Measurements from ENCODE around the gene GREM1. TPM values are rescaled to one million over a fixed set of nuclear protein-coding genes. Genes with fewer than 3 reads are reported as not detected.

Gene GREM1
- total RNA-seq, 1 experiment from 2014 or later, result 0.66 TPM

DNA sequence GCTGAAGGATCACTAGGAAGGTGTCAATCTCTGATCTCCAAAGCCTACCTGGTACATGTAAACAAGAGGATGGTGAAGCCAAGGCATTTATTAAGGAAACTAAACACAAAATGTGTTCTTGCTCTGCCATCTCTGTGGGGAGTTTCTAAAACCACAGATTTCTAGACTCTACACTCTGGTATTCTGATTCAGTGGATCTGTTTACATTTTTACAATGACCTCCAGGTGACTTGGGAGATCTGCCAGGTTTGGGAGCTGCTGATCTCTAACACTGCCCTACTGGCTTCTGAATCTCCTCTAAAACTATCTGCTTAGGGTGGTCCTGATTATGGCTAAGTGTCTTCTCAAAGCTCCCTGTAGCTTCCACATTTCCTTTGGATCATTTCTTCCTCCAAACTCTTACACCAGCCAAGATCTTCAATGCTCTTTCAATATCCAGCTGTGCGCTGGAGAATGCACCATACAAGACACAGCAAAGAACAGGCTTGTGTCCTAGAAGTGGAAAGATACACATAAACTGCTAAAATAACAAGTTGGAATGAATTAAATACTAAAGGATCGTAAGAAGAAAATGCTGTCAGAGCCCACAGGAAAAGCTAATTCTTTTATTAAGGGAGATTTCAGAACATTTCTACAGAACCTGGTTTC lies 72.7 kb downstream of the GREM1 start:
- RAD21 ChIA-PET (ENCODE audit: low non-redundant PET in 1 of 2, low total read pairs in 2 of 2, uncharacterized antibody in 2 of 2, unreplicated experiment in 2 of 2), result no interaction called here
- BruUV-seq (replicated peaks), result no TSS peak
- no peak for DNase-seq (ENCODE audit: low read depth, low spot score)

DNA sequence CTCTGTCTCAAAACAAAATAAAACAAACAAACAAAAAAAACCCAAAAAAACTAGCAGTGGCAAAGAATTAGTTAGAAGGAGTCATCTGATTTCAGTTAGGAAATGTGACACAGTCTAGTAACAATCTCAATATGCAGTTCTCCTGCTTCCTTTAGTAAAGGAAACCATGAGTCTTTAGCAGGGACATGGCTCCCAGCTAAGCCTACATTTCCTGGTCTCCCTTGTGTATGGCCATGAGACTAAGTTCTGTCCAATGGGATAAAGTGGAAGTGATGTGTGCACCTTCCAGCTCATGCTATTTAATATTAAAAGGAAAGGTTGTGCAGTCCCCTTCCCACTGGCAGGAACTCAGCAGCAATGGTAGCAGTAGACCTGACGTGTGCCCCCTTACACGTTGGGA lies 74.6 kb downstream of the GREM1 start:
- H3K27me3 ChIP-seq (ENCODE audit: insufficient read depth, low read length), result no peaks in the 10 kb centered on the region
- POLR2A ChIA-PET, result no interaction called here
- H4K20me1 ChIP-seq (ENCODE audit: insufficient read depth), result no peaks in the 10 kb centered on the region
- DNase-seq (ENCODE audit: low read depth, low spot score) (no peak), ATAC-seq (no peak)
- H3K9me2 ChIP-seq (ENCODE audit: insufficient read depth), result no peaks in the 10 kb centered on the region
- intact Hi-C loops (cut with micrococcal nuclease), result no loop called here
- no peak overlapping the region for H3K4me2 ChIP-seq (ENCODE audit: low read length)
- H3K36me3 ChIP-seq (ENCODE audit: control insufficient read depth in 1 of 2, insufficient read depth in 2 of 2, low read length in 2 of 2), result no peaks in the 10 kb centered on the region
- CTCF ChIA-PET, result no interaction called here
- no peaks in the 10 kb centered on the region for H3K79me2 ChIP-seq (ENCODE audit: insufficient read depth, low read length)
- no peak overlapping the region for H2AFZ ChIP-seq (ENCODE audit: low read depth, low read length, poor library complexity, severe bottlenecking)
- no peaks in the 10 kb centered on the region for H3K9me3 ChIP-seq (ENCODE audit: control insufficient read depth in 1 of 2, insufficient read depth in 1 of 2, low read depth in 1 of 2, low read length in 2 of 2)
- RAD21 ChIA-PET (ENCODE audit: low non-redundant PET in 1 of 2, low total read pairs in 2 of 2, uncharacterized antibody in 2 of 2, unreplicated experiment in 2 of 2), result no interaction called here
- no TSS peak for BruUV-seq (replicated peaks)
- no peak overlapping the region for H3K9ac ChIP-seq (ENCODE audit: low read length)
- H3K27ac ChIP-seq (ENCODE audit: low read depth, low read length), result no peak overlapping the region
- H3K4me3 ChIP-seq (replicated peaks in 1 of 2; ENCODE audit: low read depth in 1 of 2, low read length in 2 of 2), result no peak overlapping the region
- H3K4me1 ChIP-seq (ENCODE audit: control insufficient read depth in 1 of 2, insufficient read depth in 2 of 2, low read length in 2 of 2), result no peaks in the 10 kb centered on the region
- no peak for TF ChIP-seq YY1 (IDR thresholded peaks at IDR 0.05; ENCODE audit: extremely low read depth, insufficient replicate concordance, low read depth, low read length)
- TF ChIP-seq JUND (IDR thresholded peaks at IDR 0.05), result no peak
- no peak for TF ChIP-seq SP1 (IDR thresholded peaks at IDR 0.05; ENCODE audit: low read depth)
- TF ChIP-seq POLR2AphosphoS5 (IDR thresholded peaks at IDR 0.05; ENCODE audit: low read depth, low read length), result no peak
- TF ChIP-seq ZBTB33 (IDR thresholded peaks at IDR 0.05; ENCODE audit: extremely low read depth, insufficient replicate concordance, low read length), result no peak
- no peak for TF ChIP-seq ZFX (IDR thresholded peaks at IDR 0.05)
- no peak for TF ChIP-seq RAD21 (IDR thresholded peaks at IDR 0.05; ENCODE audit: low read depth)
- no peak for TF ChIP-seq ELF1 (IDR thresholded peaks at IDR 0.05; ENCODE audit: borderline replicate concordance, low read depth)
- TF ChIP-seq CBX3 (IDR thresholded peaks at IDR 0.05; ENCODE audit: low read depth), result no peak
- no peak for TF ChIP-seq POLR2A (IDR thresholded peaks at IDR 0.05; ENCODE audit: borderline replicate concordance, extremely low read depth, insufficient read depth, insufficient read length)
- no peak for TF ChIP-seq FOSL1 (IDR thresholded peaks at IDR 0.05; ENCODE audit: low read depth)
- no peak for TF ChIP-seq ZNF274 (IDR thresholded peaks at IDR 0.05; ENCODE audit: low read depth, low read length)
- TF ChIP-seq CEBPB (IDR thresholded peaks at IDR 0.05; ENCODE audit: low read depth), result no peak
- no peak for TF ChIP-seq ATF3 (IDR thresholded peaks at IDR 0.05)

More for the DNA sequence above, 72.7 kb downstream of the GREM1 start:
- ChIA-PET POLR2A (no interaction called here), CTCF (no interaction called here)
- intact Hi-C loops (cut with micrococcal nuclease), result no loop called here
- Histone ChIP-seq H3K79me2 (ENCODE audit: insufficient read depth, low read length) (no peaks in the 10 kb centered on the region), H4K20me1 (ENCODE audit: insufficient read depth) (no peaks in the 10 kb centered on the region), H3K4me3 (replicated peaks in 1 of 2; ENCODE audit: low read depth in 1 of 2, low read length in 2 of 2) (no peak overlapping the region), H3K9ac (ENCODE audit: low read length) (no peak overlapping the region), H3K36me3 (ENCODE audit: control insufficient read depth in 1 of 2, insufficient read depth in 2 of 2, low read length in 2 of 2) (no peaks in the 10 kb centered on the region), H3K4me2 (ENCODE audit: low read length) (no peak overlapping the region), H2AFZ (ENCODE audit: low read depth, low read length, poor library complexity, severe bottlenecking) (no peak overlapping the region), H3K9me3 (ENCODE audit: control insufficient read depth in 1 of 2, insufficient read depth in 1 of 2, low read depth in 1 of 2, low read length in 2 of 2) (no peaks in the 10 kb centered on the region), H3K27ac (ENCODE audit: low read depth, low read length) (no peak overlapping the region), H3K27me3 (ENCODE audit: insufficient read depth, low read length) (no peaks in the 10 kb centered on the region), H3K9me2 (ENCODE audit: insufficient read depth) (no peaks in the 10 kb centered on the region), H3K4me1 (ENCODE audit: control insufficient read depth in 1 of 2, insufficient read depth in 2 of 2, low read length in 2 of 2) (no peaks in the 10 kb centered on the region)
- TF ChIP-seq EZH2phosphoT487 (IDR thresholded peaks at IDR 0.05; ENCODE audit: borderline replicate concordance), result no peak
- TF ChIP-seq ATF3 (IDR thresholded peaks at IDR 0.05), result no peak
- no peak for TF ChIP-seq JUND (IDR thresholded peaks at IDR 0.05)
- TF ChIP-seq POLR2AphosphoS5 (IDR thresholded peaks at IDR 0.05; ENCODE audit: low read depth, low read length), result no peak
- TF ChIP-seq RAD21 (IDR thresholded peaks at IDR 0.05; ENCODE audit: low read depth), result no peak
- ATAC-seq, result no peak

All from HCT116 (cell line).